Measurements from ENCODE around the gene BOC.

DNA sequence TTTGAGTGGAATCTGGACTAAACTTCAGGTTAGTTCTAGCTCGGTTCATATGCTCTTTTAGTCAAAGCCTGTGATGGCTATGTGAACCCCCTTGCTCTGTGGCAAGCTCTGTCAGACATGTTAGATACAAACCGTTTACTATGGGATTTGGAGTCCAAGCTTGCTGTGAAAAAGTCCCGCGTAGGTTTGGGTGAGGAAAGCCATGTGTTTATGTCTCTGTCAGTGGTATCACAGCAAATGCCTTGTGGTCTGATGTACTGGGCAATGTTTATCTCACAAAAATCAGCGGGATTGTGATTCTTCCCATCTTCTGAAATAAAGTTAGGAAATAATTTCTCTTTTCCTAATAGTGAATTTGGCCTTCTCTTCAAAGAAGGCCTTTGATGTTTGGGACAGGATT, 5.0 kb downstream of the BOC start:
- TF ChIP-seq, protein P1, sequence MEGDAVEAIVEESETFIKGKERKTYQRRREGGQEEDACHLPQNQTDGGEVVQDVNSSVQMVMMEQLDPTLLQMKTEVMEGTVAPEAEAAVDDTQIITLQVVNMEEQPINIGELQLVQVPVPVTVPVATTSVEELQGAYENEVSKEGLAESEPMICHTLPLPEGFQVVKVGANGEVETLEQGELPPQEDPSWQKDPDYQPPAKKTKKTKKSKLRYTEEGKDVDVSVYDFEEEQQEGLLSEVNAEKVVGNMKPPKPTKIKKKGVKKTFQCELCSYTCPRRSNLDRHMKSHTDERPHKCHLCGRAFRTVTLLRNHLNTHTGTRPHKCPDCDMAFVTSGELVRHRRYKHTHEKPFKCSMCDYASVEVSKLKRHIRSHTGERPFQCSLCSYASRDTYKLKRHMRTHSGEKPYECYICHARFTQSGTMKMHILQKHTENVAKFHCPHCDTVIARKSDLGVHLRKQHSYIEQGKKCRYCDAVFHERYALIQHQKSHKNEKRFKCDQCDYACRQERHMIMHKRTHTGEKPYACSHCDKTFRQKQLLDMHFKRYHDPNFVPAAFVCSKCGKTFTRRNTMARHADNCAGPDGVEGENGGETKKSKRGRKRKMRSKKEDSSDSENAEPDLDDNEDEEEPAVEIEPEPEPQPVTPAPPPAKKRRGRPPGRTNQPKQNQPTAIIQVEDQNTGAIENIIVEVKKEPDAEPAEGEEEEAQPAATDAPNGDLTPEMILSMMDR (conservative IDR thresholded peaks at IDR 0.05 in 1 of 2, IDR thresholded peaks at IDR 0.05 in 1 of 2; ENCODE audit: low read depth in 1 of 2, low read length in 2 of 2): no peak
- no peak for TF ChIP-seq EZH2 (IDR thresholded peaks at IDR 0.05; ENCODE audit: low read length, missing control alignments)

Data from fibroblast of lung (primary cell).